Smooth muscle cell (in vitro differentiated cells): ENCODE data around the gene UST. TPM values are rescaled to one million over a fixed set of nuclear protein-coding genes. Genes with fewer than 3 reads are reported as not detected.
"Not testable (repeated sequence)": the region's sequence is repeated elsewhere in the genome, so short reads cannot be mapped to it uniquely, and the experiment has no call there.

Experiments used
- DNase-seq: peaks from one replicate; lab custom pipeline; 2025; ENCODE audit not compliant: unreplicated experiment; lab: John Stamatoyannopoulos, UW
- H2AFZ ChIP-seq: fragments of 200-600 bp; sonication (generic); 2 replicates; pipeline ENCODE4 v1.6.0; 2016; ENCODE audit warnings: antibody characterized with exemption, low read depth, mild to moderate bottlenecking
- H3F3A ChIP-seq: fragments of 200-600 bp; sonication (generic); 2 replicates; pipeline ENCODE4 v1.6.0; 2017; ENCODE audit warnings: antibody characterized with exemption, low read depth
- H3K27ac ChIP-seq: fragments of 200-600 bp; sonication (generic); 2 replicates; pipeline ENCODE4 v1.5.1; 2016; ENCODE audit warnings: low read depth, mild to moderate bottlenecking
- H3K27me3 ChIP-seq: fragments of 200-600 bp; sonication (generic); 2 replicates; pipeline ENCODE4 v1.6.1; 2016; ENCODE audit warnings: low read depth, mild to moderate bottlenecking
- H3K36me3 ChIP-seq: fragments of 200-600 bp; sonication (generic); 2 replicates; pipeline ENCODE4 v1.5.1; 2016; ENCODE audit warnings: low read depth
- H3K4me1 ChIP-seq: fragments of 200-600 bp; sonication (generic); 2 replicates; pipeline ENCODE4 v1.5.1; 2016; ENCODE audit warnings: low read depth
- H3K4me2 ChIP-seq: fragments of 200-600 bp; sonication (generic); 2 replicates; pipeline ENCODE4 v1.6.0; 2016; ENCODE audit warnings: mild to moderate bottlenecking
- H3K4me3 ChIP-seq: fragments of 200-600 bp; sonication (generic); 2 replicates; pipeline ENCODE4 v1.5.1; 2016; ENCODE audit warnings: mild to moderate bottlenecking
- H3K79me2 ChIP-seq: fragments of 200-600 bp; sonication (generic); 2 replicates; pipeline ENCODE4 v1.6.0; 2016; ENCODE audit warnings: low read depth, mild to moderate bottlenecking
- H3K9ac ChIP-seq: fragments of 200-600 bp; sonication (generic); 2 replicates; pipeline ENCODE4 v1.6.0; 2016; ENCODE audit warnings: low read depth
- H3K9me3 ChIP-seq: fragments of 200-600 bp; sonication (generic); replicated peaks from 2 replicates; pipeline ENCODE4 v1.5.1; 2016; ENCODE audit warnings: low read depth
- H4K20me1 ChIP-seq: fragments of 200-600 bp; sonication (generic); 2 replicates; pipeline ENCODE4 v1.6.0; 2016; ENCODE audit warnings: low read depth
- CTCF ChIP-seq: fragments of 200-600 bp; sonication (generic); IDR thresholded peaks from 2 replicates; pipeline ENCODE4 v1.5.1; 2017; ENCODE audit warnings: borderline replicate concordance, mild to moderate bottlenecking, antibody characterized with exemption; ENCODE audit not compliant: insufficient read depth, poor library complexity, severe bottlenecking
- WGBS: methylation state at CpG from one replicate; pipeline ENCODE4 v1.1.7; 2016; ENCODE audit warnings: low lambda C conversion rate; 5-methylcytosine and 5-hydroxymethylcytosine counted together
- polyA plus RNA-seq: library from polyadenylated mRNA; unstranded; fragments of >200 nt; fragmentation: Nextera tagmentation; extraction: Ambion mirVana; gene quantifications from 2 replicates; pipeline ENCODE4 v1.2.1, GENCODE V29; 2016
- total RNA-seq: library from RNA; depleted of rRNA; stranded (reverse); fragments of >200 nt; gene quantifications from 2 replicates; pipeline ENCODE4 v1.2.3, GENCODE V29; 2014

UST gene
- total and polyA plus RNA-seq, 2 experiments from 2014 or later = 16.1 to 19.5 TPM

- Histone ChIP-seq H3K79me2 (peaks cover 65% of the 10 kb centered on the region), H4K20me1 (peaks cover 10% of the 10 kb centered on the region), H2AFZ (no peak overlapping the region), H3K27me3 (no peaks in the 10 kb centered on the region), H3K9ac (no peak overlapping the region), H3K36me3 (no peaks in the 10 kb centered on the region), H3K27ac (no peak overlapping the region), H3K4me3 (no peak overlapping the region), H3K4me1 (peaks cover 11% of the 10 kb centered on the region), H3K9me3 (no peaks in the 10 kb centered on the region), H3K4me2 (no peak overlapping the region), H3F3A (peaks cover 4% of the 10 kb centered on the region)
- no peak for DNase-seq
- 89% methylated on average over 4 of the region's 4 CpGs for WGBS
- no peak for TF ChIP-seq CTCF
These were observed 102.1 kb downstream of the UST start for GRCh38 chr6:148848915-148849314.

GRCh38 chr6:148849449-148849848 lies 102.6 kb downstream of the UST start:
- not testable (repeated sequence) for H3F3A ChIP-seq, H2AFZ ChIP-seq, H3K27ac ChIP-seq, H3K9ac ChIP-seq, H4K20me1 ChIP-seq, H3K36me3 ChIP-seq, H3K9me3 ChIP-seq, H3K4me2 ChIP-seq, DNase-seq, H3K4me3 ChIP-seq, H3K27me3 ChIP-seq
- Histone ChIP-seq H3K4me1 (peaks cover 17% of the 10 kb centered on the region), H3K79me2 (peaks cover 64% of the 10 kb centered on the region)
- 93% methylated on average over 5 of the region's 5 CpGs for WGBS

- Histone ChIP-seq H4K20me1 (peaks cover 7% of the 10 kb centered on the region), H3K4me3 (no peak overlapping the region), H3K9me3 (no peaks in the 10 kb centered on the region), H3K9ac (no peak overlapping the region), H3K36me3 (no peaks in the 10 kb centered on the region), H2AFZ (no peak overlapping the region), H3K4me1 (peaks cover 26% of the 10 kb centered on the region), H3K27ac (no peak overlapping the region), H3K4me2 (no peak overlapping the region), H3K27me3 (no peaks in the 10 kb centered on the region), H3F3A (peaks cover 4% of the 10 kb centered on the region), H3K79me2 (peaks cover 71% of the 10 kb centered on the region)
- DNase-seq = no peak
- 95% methylated on average over 3 of the region's 3 CpGs for WGBS
- TF ChIP-seq CTCF = no peak
These were observed 104.1 kb downstream of the UST start for GRCh38 chr6:148850964-148851363.

GRCh38 chr6:148851683-148852556 lies 105.1 kb downstream of the UST start:
- H3K27ac ChIP-seq = no peak overlapping the region
- H3K4me3 ChIP-seq = no peak overlapping the region
- 93% methylated on average over 16 of the region's 16 CpGs for WGBS
- TF ChIP-seq CTCF = no peak
- H3K9me3 ChIP-seq = no peaks in the 10 kb centered on the region
- no peak overlapping the region for H3K4me2 ChIP-seq
- H3K9ac ChIP-seq = no peak overlapping the region
- H3K36me3 ChIP-seq = no peaks in the 10 kb centered on the region
- peaks cover 26% of the 10 kb centered on the region for H3K4me1 ChIP-seq
- H3F3A ChIP-seq = peaks cover under 1% of the 10 kb centered on the region
- no peak for DNase-seq
- H4K20me1 ChIP-seq = peaks cover 7% of the 10 kb centered on the region
- H2AFZ ChIP-seq = no peak overlapping the region
- H3K27me3 ChIP-seq = no peaks in the 10 kb centered on the region
- peaks cover 71% of the 10 kb centered on the region for H3K79me2 ChIP-seq
